Neural progenitor cell (in vitro differentiated cells): ENCODE data around the gene C4BPA. TPM values are rescaled to one million over a fixed set of nuclear protein-coding genes. Genes with fewer than 3 reads are reported as not detected.

ENCODE experiments used
- DNase-seq: peaks from one replicate; pipeline ENCODE4 v3.0.0-alpha.2; 2016; ENCODE audit warnings: low spot score
- H2AFZ ChIP-seq: fragments of 200-600 bp; sonication (generic); replicated peaks from 2 replicates; pipeline ENCODE4 v1.6.1; 2016; ENCODE audit warnings: antibody characterized with exemption
- H3F3A ChIP-seq: fragments of 200-600 bp; sonication (generic); 2 replicates; pipeline ENCODE4 v1.6.1; 2016; ENCODE audit warnings: antibody characterized with exemption, low read depth
- H3K27ac ChIP-seq: fragments of 200-600 bp; sonication (generic); 2 replicates; pipeline ENCODE4 v1.5.1; 2016; ENCODE audit warnings: mild to moderate bottlenecking
- H3K27me3 ChIP-seq: fragments of 200-600 bp; sonication (generic); 2 replicates; pipeline ENCODE4 v1.6.1; 2016; ENCODE audit warnings: mild to moderate bottlenecking, moderate library complexity
- H3K36me3 ChIP-seq: fragments of 200-600 bp; sonication (generic); 2 replicates; pipeline ENCODE4 v1.5.1; 2016
- H3K4me1 ChIP-seq: fragments of 200-600 bp; sonication (generic); 2 replicates; pipeline ENCODE4 v1.6.1; 2016; ENCODE audit warnings: mixed run types
- H3K4me2 ChIP-seq: fragments of 200-600 bp; sonication (generic); 2 replicates; pipeline ENCODE4 v1.6.1; 2016
- H3K4me3 ChIP-seq: fragments of 200-600 bp; sonication (generic); 2 replicates; pipeline ENCODE4 v1.5.1; 2016
- H3K79me2 ChIP-seq: fragments of 200-600 bp; sonication (generic); 2 replicates; pipeline ENCODE4 v1.6.1; 2016; ENCODE audit warnings: low read depth
- H3K9ac ChIP-seq: fragments of 200-600 bp; sonication (generic); 2 replicates; pipeline ENCODE4 v1.6.1; 2016
- H3K9me3 ChIP-seq: fragments of 200-600 bp; sonication (generic); 2 replicates; pipeline ENCODE4 v1.5.1; 2016; ENCODE audit warnings: low read depth
- H4K20me1 ChIP-seq: fragments of 200-600 bp; sonication (generic); 2 replicates; pipeline ENCODE4 v1.6.1; 2016; ENCODE audit warnings: low read depth
- H3K27ac Mint-ChIP-seq: 3 replicates; pipeline ENCODE4 v1.8.0; 2021; ENCODE audit warnings: mixed read lengths
- H3K27me3 Mint-ChIP-seq: 2 replicates; pipeline ENCODE4 v1.8.0; 2022; ENCODE audit warnings: low read depth, mild to moderate bottlenecking, inconsistent platforms, moderate library complexity, mixed read lengths; ENCODE audit not compliant: insufficient read depth
- H3K36me3 Mint-ChIP-seq: 3 replicates; pipeline ENCODE4 v1.8.0; 2021; ENCODE audit warnings: mixed read lengths
- H3K4me1 Mint-ChIP-seq: 3 replicates; pipeline ENCODE4 v1.8.0; 2021; ENCODE audit warnings: mixed read lengths
- H3K4me3 Mint-ChIP-seq: 3 replicates; pipeline ENCODE4 v1.8.0; 2021; ENCODE audit warnings: mild to moderate bottlenecking, moderate library complexity, mixed read lengths
- H3K9me3 Mint-ChIP-seq: 3 replicates; pipeline ENCODE4 v1.8.0; 2020; ENCODE audit warnings: mixed read lengths
- EZH2 ChIP-seq: fragments of 200-600 bp; sonication (generic); IDR thresholded peaks from 2 replicates; pipeline ENCODE4 v1.6.1; 2017; ENCODE audit warnings: antibody characterized with exemption, mild to moderate bottlenecking, moderate library complexity
- EZH2phosphoT487 ChIP-seq: fragments of 200-600 bp; sonication (generic); IDR thresholded peaks from 2 replicates; pipeline ENCODE4 v1.6.1; 2017; ENCODE audit warnings: antibody characterized with exemption
- total RNA-seq: library from RNA; depleted of rRNA; stranded (reverse); fragments of >200 nt; gene quantifications from 2 replicates; pipeline ENCODE4 v1.2.3, GENCODE V29; 2015; ENCODE audit warnings: low replicate concordance
- TF ChIP-seq, protein P1 (sequence below): fragments of 200-600 bp; sonication (generic); IDR thresholded peaks from 2 replicates; pipeline ENCODE4 v1.5.1; 2017; ENCODE audit warnings: antibody characterized with exemption, mild to moderate bottlenecking

Gene C4BPA
- total RNA-seq, 1 donor from 2014 or later, result not detected

GRCh38 chr1:207060596-207060995 lies 43.4 kb upstream of the C4BPA start:
- no peak for DNase-seq
- Histone ChIP-seq H3K79me2 (no peaks in the 10 kb centered on the region), H3K9me3 (no peaks in the 10 kb centered on the region), H3K9ac (no peak overlapping the region), H3K27me3 (no peaks in the 10 kb centered on the region), H3F3A (peaks cover 12% of the 10 kb centered on the region), H3K27ac (no peak overlapping the region), H3K4me1 (peaks cover 13% of the 10 kb centered on the region), H2AFZ (no peak overlapping the region), H3K4me2 (no peak overlapping the region), H4K20me1 (peaks cover 4% of the 10 kb centered on the region), H3K4me3 (no peak overlapping the region), H3K36me3 (no peaks in the 10 kb centered on the region)
- Mint-ChIP-seq H3K4me1 (no peaks in the 10 kb centered on the region), H3K9me3 (no peaks in the 10 kb centered on the region), H3K4me3 (no peak overlapping the region), H3K27ac (no peak overlapping the region), H3K27me3 (peaks cover 3% of the 10 kb centered on the region), H3K36me3 (peaks cover 2% of the 10 kb centered on the region)
- TF ChIP-seq EZH2phosphoT487 (no peak), EZH2 (no peak)
- TF ChIP-seq, protein P1, sequence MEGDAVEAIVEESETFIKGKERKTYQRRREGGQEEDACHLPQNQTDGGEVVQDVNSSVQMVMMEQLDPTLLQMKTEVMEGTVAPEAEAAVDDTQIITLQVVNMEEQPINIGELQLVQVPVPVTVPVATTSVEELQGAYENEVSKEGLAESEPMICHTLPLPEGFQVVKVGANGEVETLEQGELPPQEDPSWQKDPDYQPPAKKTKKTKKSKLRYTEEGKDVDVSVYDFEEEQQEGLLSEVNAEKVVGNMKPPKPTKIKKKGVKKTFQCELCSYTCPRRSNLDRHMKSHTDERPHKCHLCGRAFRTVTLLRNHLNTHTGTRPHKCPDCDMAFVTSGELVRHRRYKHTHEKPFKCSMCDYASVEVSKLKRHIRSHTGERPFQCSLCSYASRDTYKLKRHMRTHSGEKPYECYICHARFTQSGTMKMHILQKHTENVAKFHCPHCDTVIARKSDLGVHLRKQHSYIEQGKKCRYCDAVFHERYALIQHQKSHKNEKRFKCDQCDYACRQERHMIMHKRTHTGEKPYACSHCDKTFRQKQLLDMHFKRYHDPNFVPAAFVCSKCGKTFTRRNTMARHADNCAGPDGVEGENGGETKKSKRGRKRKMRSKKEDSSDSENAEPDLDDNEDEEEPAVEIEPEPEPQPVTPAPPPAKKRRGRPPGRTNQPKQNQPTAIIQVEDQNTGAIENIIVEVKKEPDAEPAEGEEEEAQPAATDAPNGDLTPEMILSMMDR, result no peak

DNA sequence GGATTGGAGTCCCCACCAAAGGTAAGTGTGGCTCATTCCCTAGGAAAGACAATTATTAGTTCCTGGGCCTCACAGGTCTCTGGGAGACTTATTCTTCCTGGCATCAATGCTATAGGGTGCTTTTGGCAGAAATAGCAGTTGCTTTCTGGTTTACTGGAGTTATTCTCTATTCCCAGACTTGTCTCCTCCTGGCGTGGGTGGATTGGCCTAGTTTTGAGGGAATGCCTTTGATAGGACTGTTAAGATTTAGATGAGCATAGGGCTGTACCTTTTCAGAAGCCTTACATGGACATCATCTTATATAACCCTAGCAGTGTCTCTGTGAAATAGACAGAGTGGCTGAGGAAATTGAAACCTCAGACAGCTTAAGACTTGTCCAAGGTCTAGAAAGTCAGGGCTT lies 42.0 kb upstream of the C4BPA start:
- H3K27me3 Mint-ChIP-seq, result peaks cover 3% of the 10 kb centered on the region
- no peak overlapping the region for H3K4me3 Mint-ChIP-seq
- H3K4me1 ChIP-seq, result peaks cover 13% of the 10 kb centered on the region
- H3K36me3 Mint-ChIP-seq, result peaks cover 2% of the 10 kb centered on the region
- no peaks in the 10 kb centered on the region for H3K36me3 ChIP-seq
- no peak overlapping the region for H3K27ac ChIP-seq
- H3K27me3 ChIP-seq, result no peaks in the 10 kb centered on the region
- H3K4me2 ChIP-seq, result no peak overlapping the region
- no peaks in the 10 kb centered on the region for H3K9me3 ChIP-seq
- no peak overlapping the region for H3K4me3 ChIP-seq
- peaks cover 4% of the 10 kb centered on the region for H4K20me1 ChIP-seq
- peaks cover 12% of the 10 kb centered on the region for H3F3A ChIP-seq
- TF ChIP-seq EZH2, result no peak
- no peak for TF ChIP-seq EZH2phosphoT487
- TF ChIP-seq, protein P1, result no peak
- DNase-seq, result no peak
- no peak overlapping the region for H2AFZ ChIP-seq
- H3K9me3 Mint-ChIP-seq, result no peaks in the 10 kb centered on the region
- H3K9ac ChIP-seq, result no peak overlapping the region
- H3K4me1 Mint-ChIP-seq, result no peaks in the 10 kb centered on the region
- no peaks in the 10 kb centered on the region for H3K79me2 ChIP-seq
- no peak overlapping the region for H3K27ac Mint-ChIP-seq

GRCh38 chr1:207063014-207063413 lies 41.0 kb upstream of the C4BPA start:
- Histone ChIP-seq H2AFZ (no peak overlapping the region), H3K27me3 (no peaks in the 10 kb centered on the region), H3F3A (peaks cover 12% of the 10 kb centered on the region), H3K36me3 (no peaks in the 10 kb centered on the region), H3K4me2 (no peak overlapping the region), H3K4me3 (no peak overlapping the region), H3K9me3 (no peaks in the 10 kb centered on the region), H3K27ac (no peak overlapping the region), H3K4me1 (peaks cover 13% of the 10 kb centered on the region), H3K79me2 (no peaks in the 10 kb centered on the region), H3K9ac (no peak overlapping the region), H4K20me1 (peaks cover 4% of the 10 kb centered on the region)
- Mint-ChIP-seq H3K27ac (no peak overlapping the region), H3K4me3 (no peak overlapping the region), H3K36me3 (peaks cover 2% of the 10 kb centered on the region), H3K9me3 (no peaks in the 10 kb centered on the region), H3K27me3 (peaks cover 3% of the 10 kb centered on the region), H3K4me1 (no peaks in the 10 kb centered on the region)
- TF ChIP-seq EZH2 (no peak), EZH2phosphoT487 (no peak)
- TF ChIP-seq, protein P1, result no peak
- no peak for DNase-seq

DNA sequence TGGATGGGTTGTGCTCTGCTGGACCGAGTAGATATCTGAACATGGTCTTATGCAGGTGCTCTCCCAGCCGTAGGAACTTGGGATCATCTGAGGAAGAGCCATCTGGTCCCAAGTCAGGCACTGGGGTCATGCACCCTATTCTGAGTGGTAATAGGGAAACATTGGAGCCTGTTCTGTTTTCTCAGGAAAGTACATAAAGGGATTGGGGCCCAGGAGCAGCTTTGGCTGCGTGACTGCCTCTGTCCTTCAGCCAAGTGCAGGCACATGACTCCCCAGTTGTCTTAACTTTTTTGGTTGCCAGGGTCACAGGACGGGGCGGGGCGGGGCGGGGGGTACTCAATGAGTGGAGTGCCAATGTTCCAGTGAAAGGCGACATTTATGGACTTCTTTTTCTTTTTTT lies 39.5 kb upstream of the C4BPA start:
- DNase-seq, result no peak
- Mint-ChIP-seq H3K27me3 (peaks cover 3% of the 10 kb centered on the region), H3K36me3 (peaks cover 2% of the 10 kb centered on the region), H3K4me3 (no peak overlapping the region), H3K9me3 (no peaks in the 10 kb centered on the region), H3K27ac (no peak overlapping the region), H3K4me1 (no peaks in the 10 kb centered on the region)
- H3K27me3 ChIP-seq, result no peaks in the 10 kb centered on the region
- H3F3A ChIP-seq, result peaks cover 3% of the 10 kb centered on the region
- no peak overlapping the region for H3K4me2 ChIP-seq
- no peak overlapping the region for H2AFZ ChIP-seq
- H3K36me3 ChIP-seq, result no peaks in the 10 kb centered on the region
- no peak for TF ChIP-seq EZH2phosphoT487
- TF ChIP-seq, protein P1, result no peak
- no peak for TF ChIP-seq EZH2
- H4K20me1 ChIP-seq, result peaks cover 4% of the 10 kb centered on the region
- no peak overlapping the region for H3K27ac ChIP-seq
- no peak overlapping the region for H3K9ac ChIP-seq
- H3K4me1 ChIP-seq, result peaks cover 3% of the 10 kb centered on the region
- no peaks in the 10 kb centered on the region for H3K79me2 ChIP-seq
- H3K4me3 ChIP-seq, result no peak overlapping the region
- no peaks in the 10 kb centered on the region for H3K9me3 ChIP-seq
